ENCODE measurements around the gene TRA2B. TPM values are rescaled to one million over a fixed set of nuclear protein-coding genes. Genes with fewer than 3 reads are reported as not detected.

The TRA2B gene
- total and polyA plus RNA-seq, 3 donors from 2014 or later: 136 to 199 (median 177) TPM

DNA sequence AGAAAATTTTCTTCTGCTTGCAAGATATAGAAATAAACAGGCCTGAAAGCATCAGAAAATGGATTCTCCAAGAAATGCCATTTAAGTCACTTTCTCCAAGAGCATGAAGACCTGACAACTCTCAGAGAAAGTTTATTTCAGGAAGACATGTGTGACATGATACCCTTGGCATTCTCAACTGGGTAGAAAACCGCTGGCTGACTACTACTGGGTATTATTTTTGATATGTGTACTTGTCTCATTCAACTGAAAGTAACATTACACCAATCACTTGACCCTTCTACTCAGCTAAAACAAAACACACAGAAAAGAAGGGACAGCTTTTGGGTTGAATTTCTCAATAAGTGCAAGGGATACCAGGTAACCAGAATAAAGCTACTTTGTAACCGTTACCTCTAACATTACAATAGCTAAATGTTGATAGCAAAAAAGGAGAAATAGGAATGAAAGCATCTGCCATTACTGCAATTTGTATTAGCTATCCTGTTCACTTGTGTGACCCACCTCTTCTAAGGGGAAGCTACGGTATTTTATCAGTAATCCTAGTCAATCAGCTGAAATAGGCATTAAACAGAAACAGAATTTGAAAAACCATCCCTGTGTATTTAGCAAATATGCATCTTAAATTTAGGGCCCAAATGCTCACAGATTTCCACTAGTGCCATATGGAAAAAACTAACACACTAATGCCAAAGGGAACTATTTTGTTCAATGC lies 7.3 kb downstream of the TRA2B start:
- Histone ChIP-seq H3K27ac (no peak overlapping the region), H3K27me3 (no peaks in the 10 kb centered on the region), H3K4me1 (peaks cover 84% of the 10 kb centered on the region), H3K36me3 (ENCODE audit: low read depth, missing control alignments) (no peaks in the 10 kb centered on the region), H3K4me3 (no peak overlapping the region), H3K9me3 (no peaks in the 10 kb centered on the region)
- no peak for TF ChIP-seq POLR2A (IDR thresholded peaks at IDR 0.05)
- TF ChIP-seq, protein P1, sequence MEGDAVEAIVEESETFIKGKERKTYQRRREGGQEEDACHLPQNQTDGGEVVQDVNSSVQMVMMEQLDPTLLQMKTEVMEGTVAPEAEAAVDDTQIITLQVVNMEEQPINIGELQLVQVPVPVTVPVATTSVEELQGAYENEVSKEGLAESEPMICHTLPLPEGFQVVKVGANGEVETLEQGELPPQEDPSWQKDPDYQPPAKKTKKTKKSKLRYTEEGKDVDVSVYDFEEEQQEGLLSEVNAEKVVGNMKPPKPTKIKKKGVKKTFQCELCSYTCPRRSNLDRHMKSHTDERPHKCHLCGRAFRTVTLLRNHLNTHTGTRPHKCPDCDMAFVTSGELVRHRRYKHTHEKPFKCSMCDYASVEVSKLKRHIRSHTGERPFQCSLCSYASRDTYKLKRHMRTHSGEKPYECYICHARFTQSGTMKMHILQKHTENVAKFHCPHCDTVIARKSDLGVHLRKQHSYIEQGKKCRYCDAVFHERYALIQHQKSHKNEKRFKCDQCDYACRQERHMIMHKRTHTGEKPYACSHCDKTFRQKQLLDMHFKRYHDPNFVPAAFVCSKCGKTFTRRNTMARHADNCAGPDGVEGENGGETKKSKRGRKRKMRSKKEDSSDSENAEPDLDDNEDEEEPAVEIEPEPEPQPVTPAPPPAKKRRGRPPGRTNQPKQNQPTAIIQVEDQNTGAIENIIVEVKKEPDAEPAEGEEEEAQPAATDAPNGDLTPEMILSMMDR (IDR thresholded peaks at IDR 0.05): no peak
- 56 to 57% methylated on average over 3 of the region's 3 CpGs for WGBS, 2 donors
- no peak for DNase-seq
- intact Hi-C loops (cut with DNase I; ENCODE audit: low total_unique reads): no loop called here

DNA sequence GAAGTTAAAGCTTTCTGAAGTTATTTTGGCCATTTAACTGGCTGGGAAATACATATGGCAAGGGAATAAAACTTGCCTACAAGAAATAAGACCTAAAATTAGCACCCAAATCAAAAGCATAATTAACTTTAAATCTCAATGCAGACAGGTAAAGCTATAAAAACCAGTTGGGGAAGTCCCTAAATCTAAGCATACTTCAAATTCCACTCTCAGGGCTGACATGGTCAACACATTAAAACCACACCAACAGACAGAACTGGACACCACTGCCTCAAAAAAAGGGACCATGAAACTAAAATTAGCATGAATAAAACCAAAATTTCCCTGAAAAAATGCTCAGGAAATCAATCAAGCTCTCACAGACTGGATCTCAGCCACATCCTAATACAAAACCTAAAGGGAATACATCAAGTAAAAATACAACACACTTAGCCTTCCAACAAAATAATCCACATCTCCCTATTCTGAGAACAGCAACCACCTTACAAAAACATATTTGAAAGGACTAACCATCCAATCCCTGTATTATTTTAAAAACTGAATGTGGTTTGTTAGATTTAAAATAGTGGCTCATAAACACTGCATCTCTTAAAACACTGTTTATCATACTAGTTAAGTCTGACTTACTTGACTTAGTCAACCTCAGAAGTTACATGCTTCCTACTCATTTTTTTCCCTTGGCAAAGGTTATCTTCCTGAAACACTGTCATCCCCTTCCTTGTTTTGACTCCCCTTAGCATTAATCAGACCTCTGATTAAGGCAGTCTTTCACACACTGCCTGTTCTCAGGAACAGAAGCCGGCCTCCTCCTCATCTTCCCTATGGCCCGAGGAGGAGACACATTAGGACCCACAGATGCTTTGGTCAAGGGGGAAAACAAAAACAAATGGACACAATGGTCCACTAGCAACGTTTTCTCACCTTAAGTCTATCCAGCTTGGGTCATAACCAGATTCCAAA lies 8.3 kb downstream of the TRA2B start:
- Histone ChIP-seq H3K36me3 (ENCODE audit: low read depth, missing control alignments) (no peaks in the 10 kb centered on the region), H3K4me3 (no peak overlapping the region), H3K27ac (no peak overlapping the region), H3K4me1 (peaks cover 82% of the 10 kb centered on the region), H3K9me3 (no peaks in the 10 kb centered on the region), H3K27me3 (no peaks in the 10 kb centered on the region)
- WGBS, 2 donors: 21 to 29% methylated on average over 3 of the region's 3 CpGs
- intact Hi-C loops (cut with DNase I; ENCODE audit: low total_unique reads): no loop called here
- DNase-seq: no peak
- TF ChIP-seq, protein P1 (IDR thresholded peaks at IDR 0.05): no peak
- TF ChIP-seq POLR2A (IDR thresholded peaks at IDR 0.05): no peak

DNA sequence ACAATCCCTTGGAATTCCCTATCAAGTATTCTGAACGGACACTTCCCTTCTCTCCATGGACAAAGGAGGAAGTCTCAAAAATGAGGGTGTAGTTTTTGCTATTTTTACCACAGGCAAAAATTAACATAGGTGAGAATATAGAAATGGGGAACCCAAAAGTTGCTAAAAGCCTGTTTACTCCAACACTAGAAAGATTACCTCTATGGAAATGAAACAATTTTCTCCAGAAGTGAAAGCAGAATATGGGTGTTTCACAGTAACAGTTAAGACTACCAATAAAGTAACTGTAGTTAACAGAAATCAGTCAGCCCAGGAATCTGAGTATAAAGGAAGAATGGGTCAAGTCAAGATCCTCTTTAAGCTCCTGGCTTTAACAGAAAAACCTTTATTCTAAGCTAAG lies 9.3 kb downstream of the TRA2B start:
- H3K27ac ChIP-seq: no peak overlapping the region
- no peak overlapping the region for H3K4me3 ChIP-seq
- H3K9me3 ChIP-seq: no peaks in the 10 kb centered on the region
- H3K27me3 ChIP-seq: no peaks in the 10 kb centered on the region
- H3K36me3 ChIP-seq (ENCODE audit: low read depth, missing control alignments): no peaks in the 10 kb centered on the region
- WGBS, 2 donors: 19 to 32% methylated on average over 1 of the region's 1 CpG
- no peak for DNase-seq
- TF ChIP-seq POLR2A (IDR thresholded peaks at IDR 0.05): no peak
- TF ChIP-seq, protein P1 (IDR thresholded peaks at IDR 0.05): no peak
- intact Hi-C loops (cut with DNase I; ENCODE audit: low total_unique reads): no loop called here
- peaks cover 81% of the 10 kb centered on the region for H3K4me1 ChIP-seq

DNA sequence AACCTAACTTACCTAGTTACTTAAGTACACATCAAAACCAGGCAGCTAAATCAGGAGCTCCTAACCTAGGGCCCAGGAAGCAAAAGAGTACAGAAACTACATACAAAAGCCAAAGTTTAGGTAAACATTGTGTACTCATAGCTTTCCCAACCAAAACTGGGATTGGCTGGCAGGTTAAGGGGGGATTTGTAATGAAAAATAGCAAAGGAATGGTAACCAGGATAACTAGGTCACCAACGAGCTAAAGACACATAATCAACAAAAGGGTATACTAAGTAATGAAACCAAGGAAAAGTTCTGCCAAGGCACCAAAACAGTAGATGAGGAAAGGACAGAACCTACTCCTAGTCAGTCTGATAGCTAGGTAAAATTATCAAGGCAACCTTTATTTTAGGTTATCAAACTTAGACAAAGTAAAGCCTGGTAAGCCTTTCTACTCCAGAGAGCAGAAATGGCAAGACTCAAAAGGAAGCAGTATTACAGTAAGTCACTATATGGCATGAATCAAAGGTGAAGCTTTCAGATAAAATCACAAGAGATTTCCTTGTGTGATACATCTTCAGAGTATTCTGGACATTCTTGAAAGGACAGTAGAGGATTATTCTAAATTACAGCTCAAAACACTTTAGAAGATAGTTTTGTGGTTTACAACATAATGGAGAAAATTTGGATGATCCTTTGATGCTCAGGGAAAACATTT lies 10.2 kb downstream of the TRA2B start:
- H3K4me1 ChIP-seq: peaks cover 72% of the 10 kb centered on the region
- no peaks in the 10 kb centered on the region for H3K9me3 ChIP-seq
- H3K36me3 ChIP-seq (ENCODE audit: low read depth, missing control alignments): no peaks in the 10 kb centered on the region
- intact Hi-C loops (cut with DNase I; ENCODE audit: low total_unique reads): no loop called here
- no peak overlapping the region for H3K27ac ChIP-seq
- no peak overlapping the region for H3K4me3 ChIP-seq
- no peaks in the 10 kb centered on the region for H3K27me3 ChIP-seq
- DNase-seq: no peak
- no peak for TF ChIP-seq POLR2A (IDR thresholded peaks at IDR 0.05)
- TF ChIP-seq, protein P1 (IDR thresholded peaks at IDR 0.05): no peak
- WGBS, 2 donors: 29 to 35% methylated on average over 1 of the region's 1 CpG

All from testis (tissue), 3 donors.